Activated CD4-positive, alpha-beta T cell treated with anti-CD3 and anti-CD28 coated beads, Interleukin-2, amount 50 U/mL, for 24 hours (primary cell): Measurements from ENCODE around the gene SLC4A8.

Experiments
- DNase-seq, 2 donors: peaks; one replicate each; pipeline ENCODE4 v3.0.0-alpha.2; 2020; ENCODE audit warnings: low read depth in 1 of 2, low spot score in 1 of 2

The SLC4A8 gene

DNA sequence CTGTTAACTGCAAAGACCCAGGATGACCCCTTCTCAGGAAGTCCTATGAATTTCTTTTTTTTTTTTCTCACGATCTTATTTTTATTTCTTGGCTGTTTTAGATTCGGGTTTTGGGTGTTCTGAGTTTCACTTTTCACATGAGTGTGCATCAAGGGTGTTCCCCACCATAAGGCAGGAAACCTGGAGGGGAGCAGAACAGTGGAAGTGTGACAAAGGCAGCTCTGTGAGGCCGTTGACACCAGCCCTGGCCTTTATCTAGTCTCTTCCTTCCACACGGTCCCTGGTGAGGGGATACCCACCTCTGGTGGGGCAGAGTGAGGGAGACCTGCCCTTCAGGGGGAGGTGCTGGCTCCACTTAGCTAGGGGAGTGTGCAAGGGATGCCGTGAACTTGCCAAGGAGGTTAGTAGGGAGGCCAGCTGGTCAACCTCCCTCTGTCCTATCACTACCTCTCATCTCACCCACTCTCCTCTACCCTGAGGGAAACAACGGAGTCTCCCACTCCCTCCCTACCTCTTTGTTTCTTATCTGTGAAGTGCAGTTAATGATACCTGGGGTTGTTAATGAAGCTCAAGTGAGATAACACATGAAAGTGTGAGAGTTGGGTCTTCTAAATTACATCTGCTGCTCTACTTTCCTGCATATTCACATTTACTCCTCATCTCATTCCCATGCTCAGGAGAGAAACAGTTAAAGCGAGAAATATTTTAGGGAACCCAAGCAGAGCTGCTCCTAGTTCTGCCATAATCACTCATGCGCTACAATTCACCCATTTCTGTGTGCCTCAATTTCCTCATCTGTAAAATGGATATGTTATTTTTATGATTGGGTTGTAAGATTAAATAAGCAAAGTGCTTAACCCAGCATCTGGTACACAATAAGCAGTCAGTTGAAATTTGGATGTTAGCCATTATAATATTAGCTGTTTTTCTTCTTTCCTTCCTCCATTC lies 29.1 kb upstream of the SLC4A8 start:
- DNase-seq: peak in 1 of 2 donors; percentile 23

DNA sequence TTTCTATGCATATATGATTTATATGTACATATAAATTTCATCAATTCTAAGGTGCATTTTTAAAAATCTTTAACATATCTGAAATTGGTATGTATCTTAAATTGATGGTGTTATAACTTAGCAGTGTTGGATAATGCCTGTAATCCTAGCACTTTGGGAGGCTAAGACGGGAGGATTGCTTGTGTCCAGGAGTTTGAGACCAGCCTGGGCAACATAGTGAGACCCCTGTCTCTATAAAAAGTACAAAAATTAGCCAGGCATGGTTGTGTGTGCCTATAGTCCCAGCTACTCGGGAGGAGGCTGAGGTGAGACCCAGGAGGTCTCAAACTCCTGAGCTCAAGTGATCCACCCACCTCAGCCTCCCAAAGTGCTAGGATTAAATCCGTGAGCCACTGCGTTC lies 27.0 kb upstream of the SLC4A8 start:
- DNase-seq: no peak

DNA sequence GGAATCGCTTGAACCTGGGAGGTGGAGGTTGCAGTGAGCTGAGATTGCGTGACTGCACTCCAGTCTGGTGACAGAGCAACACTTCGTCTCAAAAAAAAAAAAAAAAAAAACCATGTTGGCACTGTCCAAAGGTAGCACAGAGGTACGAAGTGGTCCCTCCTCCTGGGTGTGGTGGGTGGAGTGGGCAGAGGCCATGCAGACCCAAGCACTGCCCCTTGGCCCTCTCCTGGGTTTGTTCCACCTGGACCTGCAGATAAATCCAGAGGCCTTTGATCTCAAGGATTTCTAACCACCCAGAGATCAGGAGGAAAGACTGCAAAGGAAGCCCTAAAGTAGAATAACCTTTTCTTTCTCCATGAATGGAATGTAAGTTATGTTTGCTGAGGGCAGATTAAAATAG lies 24.7 kb upstream of the SLC4A8 start:
- no peak for DNase-seq

DNA sequence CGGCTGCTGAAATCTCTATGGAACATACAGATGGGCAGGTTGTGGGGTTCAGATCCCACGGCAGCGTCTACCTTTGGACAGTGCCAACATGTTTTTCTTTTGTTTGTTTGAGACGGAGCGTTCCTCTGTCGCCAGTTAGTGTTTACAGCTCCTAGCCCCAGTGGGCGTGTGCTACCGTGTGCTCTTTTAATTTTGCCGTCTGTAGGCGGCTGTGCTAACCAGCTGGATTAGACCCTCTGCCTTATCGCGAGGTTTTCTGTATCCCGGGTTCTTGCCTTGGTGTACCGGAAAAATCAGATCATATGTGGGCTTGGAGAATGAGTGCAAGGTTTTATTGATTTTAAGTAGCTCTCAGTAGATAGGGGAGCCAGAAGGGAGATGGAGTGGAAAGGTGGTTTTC lies 23.6 kb upstream of the SLC4A8 start:
- no peak for DNase-seq

DNA sequence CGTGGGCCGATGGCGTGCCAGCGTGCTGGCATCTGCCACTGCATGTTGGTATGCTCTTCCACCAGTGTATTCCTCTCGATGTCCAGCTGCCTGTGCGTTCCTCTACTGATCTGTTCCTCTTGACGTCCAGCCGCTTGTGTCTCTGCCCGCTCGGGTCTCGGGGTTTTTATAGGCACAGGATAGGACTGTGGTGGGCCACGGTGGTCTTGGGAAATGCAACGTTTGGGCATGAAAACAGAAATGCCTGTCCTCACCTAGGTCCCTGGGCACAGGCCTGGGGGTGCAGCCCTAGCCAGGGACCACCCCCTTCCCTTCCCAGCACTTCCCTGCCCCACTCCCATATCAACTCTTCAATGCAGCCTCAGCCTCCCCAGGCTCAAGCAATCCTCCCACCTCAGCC lies 23.1 kb upstream of the SLC4A8 start:
- DNase-seq: no peak

DNA sequence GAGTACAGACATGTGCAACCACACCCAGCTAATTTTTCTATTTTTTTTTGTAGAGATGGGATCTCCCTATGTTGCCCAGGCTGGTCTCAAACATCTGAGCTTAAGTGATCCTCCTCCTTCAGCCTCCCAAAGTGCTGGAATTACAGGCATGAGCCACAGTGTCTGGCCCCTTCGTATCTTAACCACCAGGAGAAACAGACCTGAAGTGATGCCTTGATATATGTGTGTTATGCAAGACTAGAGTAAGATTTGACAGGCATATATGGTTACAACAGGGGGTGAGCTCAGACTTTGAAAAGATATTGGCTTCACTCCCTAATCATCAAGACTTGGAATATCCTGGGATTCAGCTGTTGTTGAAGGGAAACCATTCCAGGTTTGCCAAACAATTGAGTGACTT lies 22.7 kb upstream of the SLC4A8 start:
- no peak for DNase-seq

DNA sequence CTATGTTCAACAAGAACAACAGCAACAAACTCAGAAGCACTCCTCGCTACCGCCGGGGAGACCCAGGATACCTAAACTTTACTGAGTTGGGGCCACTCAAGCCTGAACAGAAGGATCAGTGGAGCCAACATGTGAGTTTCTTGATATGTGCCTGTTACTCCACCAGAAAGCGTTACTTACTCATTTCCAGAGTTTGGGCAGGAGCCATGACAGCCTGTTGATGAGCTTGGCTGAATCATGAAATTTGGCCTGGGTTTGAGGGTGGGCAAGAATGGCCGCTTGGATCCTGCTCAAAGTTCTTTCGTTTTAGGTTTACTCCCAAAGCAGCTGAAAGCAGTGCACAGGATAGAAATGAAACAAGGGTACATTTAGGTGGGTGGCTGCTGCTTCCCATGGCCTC lies 21.5 kb upstream of the SLC4A8 start:
- DNase-seq: no peak

DNA sequence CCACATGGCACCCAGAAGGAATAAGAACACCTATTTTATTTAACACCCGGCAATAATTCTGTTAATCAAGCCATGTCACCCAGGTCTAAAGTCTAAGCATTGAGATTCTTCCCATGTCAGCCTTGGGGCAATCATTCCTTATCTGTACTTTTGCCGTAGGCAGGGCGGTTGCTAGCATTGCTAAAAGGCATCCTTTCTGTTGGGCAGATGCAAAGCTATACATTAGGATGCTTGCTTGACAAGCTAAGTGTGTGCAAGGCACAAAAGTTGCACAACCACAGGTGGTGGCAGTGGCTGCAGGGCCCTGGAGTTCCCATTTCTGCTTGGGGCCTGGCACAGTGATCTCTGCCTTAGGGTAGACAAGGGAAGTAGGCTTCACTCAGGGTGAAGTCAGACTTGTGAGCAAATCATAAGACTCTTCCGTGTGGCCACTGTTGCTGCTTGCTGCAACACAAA lies 20.9 kb upstream of the SLC4A8 start:
- no peak for DNase-seq

DNA sequence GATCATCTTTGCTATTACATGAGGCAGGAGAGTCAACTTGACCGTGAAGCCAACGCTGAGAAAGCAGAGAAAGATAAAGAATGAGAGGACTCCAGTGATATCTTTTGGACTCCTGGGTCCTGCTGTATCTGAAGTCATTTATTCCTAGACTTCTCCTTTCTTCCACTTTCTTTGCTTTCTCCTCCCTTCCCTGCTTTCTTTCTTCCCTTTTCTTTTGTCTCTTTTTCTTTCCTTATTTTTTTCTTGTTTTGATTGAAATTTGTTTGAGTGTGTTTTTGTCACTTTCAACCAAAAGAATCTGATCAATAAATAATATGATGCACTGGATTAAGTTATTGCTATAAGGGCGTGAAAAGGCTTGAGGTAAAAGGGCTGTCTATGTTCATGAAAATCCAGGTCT lies 20.0 kb upstream of the SLC4A8 start:
- no peak for DNase-seq

DNA sequence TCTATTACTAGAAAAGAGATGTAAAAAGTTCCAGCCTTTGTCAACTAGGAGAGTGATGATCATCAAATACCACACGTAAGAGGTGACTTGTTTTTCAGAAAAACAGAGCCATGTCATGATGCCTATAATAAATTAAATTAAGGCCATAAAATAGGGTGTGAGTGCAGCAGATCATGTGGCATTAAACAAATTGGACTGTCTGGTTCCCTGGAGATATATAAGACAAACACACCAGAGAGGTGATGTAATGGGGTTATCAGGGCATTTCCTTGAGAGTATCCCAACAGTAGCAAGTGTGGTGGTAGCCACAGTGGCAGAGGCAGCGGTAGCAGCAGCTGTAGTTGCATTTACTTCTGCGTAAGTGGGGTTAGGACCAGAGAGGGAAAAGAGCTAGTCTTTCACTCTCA lies 18.8 kb upstream of the SLC4A8 start:
- no peak for DNase-seq

DNA sequence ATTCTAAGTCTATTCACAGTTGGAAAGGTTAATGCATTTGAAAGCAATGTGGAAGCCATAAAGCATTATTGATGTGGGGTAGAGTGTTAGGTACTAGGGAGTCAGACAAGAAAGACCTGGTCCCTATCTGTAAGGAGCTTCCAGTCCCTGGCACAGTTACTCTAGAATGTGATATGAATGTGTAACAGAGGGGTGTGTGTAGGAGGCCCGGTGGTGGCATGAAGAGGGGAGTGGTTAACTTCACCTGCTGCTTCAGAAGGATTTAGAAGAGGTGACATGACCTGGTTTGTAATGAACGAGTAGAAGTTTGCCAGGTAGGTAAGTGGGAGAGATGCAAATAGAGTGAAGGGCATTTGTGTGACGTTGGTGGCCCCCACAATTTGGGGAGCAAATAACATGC lies 18.3 kb upstream of the SLC4A8 start:
- DNase-seq: no peak

DNA sequence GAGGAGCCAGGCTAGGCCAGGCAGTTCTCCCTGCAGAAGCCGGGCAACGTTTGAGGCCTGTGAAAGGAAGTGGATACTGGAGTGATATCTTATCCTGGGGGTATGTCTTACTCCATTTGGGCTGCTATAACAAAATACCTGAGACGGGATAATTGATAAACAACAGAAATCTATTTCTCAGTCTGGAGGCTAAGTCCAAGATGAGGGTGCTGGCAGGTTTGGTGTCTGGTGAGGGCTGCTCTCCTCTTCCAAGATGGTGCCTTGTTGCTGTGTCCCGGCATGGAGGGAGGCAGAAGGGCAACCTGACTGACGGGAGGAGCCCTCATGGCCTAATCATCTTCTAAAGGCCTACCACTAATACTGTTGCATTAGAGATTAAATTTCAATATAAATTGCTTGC lies 17.8 kb upstream of the SLC4A8 start:
- DNase-seq: no peak

DNA sequence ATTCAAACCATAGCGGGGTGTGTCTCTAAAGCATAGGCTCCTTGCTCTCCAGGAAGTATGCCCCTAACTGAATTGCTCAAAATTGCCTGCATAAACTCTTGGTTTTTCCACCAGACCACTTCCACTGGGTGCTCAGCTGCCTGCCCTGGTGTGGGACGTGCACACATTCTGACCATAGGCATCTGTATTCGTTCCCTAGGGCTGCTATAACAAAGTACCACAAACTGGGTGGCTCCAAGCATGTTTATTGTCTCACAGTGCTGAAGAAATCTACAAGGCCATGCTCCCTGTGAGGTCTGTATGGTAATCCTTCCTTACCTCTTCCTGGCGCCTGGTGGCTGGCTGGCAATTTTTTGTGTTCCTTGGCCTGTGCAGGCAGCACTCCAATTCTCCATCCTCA lies 17.0 kb upstream of the SLC4A8 start:
- no peak for DNase-seq

DNA sequence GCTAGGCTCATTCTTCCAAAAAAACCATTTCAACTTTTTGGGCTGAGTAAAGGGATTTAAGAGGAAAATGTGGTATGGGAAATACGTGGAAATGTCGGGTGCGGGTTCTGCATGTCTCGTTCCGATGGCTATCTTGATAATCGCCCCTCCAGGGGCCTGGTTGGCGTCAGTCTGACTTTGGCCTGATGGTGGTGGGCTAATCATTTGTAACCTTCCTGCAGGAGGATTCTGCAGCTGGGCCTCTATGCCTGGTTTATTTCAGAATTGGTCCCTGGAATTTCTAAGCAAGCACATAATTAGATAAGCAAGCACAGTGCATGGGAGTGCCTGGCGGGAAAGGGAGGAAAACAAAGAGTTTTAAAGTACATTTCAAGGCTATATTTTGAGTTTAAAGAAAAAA lies 14.8 kb upstream of the SLC4A8 start:
- DNase-seq: no peak

DNA sequence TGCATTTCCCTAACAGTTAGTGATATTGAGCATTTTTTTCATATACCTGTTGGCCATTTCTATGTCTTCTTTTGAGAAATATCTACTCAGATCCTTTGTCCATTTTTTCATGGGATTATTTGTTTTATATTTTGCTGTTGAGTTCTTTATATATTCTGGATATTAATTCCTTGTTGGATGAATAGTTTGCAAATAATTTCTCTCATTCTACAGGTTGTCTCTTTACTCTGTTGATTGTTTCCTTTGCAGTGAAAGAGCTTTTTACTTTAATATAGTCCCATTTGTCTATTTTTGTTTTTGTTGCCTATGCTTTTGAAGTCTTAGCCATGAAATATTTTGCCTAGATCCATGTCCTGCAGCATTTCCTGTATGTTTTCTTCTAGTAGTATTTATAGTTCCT lies 11.5 kb upstream of the SLC4A8 start:
- DNase-seq: no peak

DNA sequence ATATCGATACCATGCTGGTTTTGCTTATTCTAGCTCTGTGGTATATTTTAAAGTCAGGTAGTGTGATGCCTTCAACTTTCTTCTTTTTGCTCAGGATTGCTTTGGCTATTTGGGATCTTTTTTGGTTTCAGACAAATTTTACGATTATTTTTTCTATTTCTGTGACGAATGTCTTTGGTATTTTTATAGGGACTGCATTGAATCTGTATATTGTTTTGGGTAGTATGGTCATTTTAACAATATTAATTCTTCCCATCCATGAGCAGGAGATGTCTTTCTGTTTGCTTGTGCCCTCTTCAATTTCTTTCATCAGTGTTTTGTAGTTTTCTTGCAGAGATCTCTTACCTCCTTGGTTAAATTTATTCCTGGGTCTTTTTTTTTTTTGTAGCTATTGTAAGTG lies 10.8 kb upstream of the SLC4A8 start:
- no peak for DNase-seq

DNA sequence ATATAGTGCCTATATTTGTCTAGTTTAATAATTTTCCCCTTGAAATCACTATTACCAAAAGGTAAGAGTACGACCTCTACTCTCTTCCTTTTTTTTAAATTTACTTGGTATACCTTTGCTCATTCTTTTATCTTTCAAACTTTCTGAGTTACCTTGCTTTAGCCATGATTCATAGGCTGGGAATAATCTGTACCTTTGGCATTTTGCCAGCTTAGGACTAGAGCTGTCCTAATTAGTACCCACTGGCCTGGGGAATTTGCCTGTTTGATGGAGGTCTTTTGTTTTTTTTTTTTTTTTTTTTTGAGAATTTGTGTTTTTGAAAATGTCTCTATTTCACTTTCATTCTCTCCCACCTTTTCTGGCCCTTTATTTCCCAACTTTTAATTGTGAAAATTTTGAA lies 8.7 kb upstream of the SLC4A8 start:
- no peak for DNase-seq

DNA sequence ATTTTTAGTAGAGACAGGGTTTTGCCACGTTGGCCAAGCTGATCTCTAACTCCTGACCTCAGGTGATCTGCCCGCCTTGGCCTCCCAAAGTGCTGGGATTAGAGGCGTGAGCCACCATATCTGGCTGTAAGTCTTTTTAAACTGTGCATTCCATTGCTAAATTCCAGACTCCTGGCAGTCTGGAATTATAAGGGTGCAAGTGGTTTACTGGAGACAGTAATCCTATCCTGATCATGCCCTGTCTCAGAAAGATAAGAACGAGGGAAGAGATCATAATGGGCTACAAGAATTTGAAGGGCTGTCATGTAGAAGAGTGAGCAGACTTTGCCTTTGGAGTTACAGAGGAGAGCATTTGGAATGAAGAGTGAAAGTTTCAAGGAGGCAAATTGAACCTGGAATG lies 6.8 kb upstream of the SLC4A8 start:
- DNase-seq: no peak

DNA sequence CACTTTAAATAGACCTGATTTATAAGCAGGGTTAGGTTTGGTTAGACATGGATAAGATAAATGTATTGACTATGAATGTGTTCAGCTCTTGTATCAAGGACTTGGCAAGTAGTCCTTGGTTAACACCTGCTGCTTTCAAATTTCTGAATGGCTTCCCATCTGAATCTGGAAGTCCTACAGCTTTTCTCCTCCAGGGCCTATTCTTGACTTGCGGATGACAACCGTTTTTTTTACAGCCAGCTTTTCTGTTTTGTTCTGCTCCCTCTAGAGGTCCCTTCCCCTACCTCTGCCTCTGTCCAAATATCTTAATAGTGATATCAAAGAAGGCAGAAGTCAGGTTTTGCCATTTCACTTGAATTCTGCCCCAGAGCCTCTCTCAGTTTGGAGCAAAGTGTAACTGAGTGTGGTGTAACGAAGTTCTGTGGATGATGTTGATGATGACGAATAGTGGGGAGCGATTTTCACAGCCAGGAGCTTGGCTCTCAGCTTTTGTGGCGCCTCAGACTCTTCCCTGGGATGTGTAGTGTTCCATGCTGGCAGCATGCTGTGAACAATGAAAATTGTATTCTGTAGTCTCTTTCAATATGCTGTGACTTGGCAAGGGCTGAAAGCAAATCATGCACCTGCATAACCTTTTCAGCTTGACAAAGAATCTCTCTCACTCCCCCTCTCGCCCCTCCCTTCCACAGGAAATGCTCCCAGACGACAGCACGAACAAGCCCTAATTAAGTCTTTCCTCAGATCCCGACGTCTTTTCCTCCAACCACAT lies 5.0 kb upstream of the SLC4A8 start:
- no peak for DNase-seq

DNA sequence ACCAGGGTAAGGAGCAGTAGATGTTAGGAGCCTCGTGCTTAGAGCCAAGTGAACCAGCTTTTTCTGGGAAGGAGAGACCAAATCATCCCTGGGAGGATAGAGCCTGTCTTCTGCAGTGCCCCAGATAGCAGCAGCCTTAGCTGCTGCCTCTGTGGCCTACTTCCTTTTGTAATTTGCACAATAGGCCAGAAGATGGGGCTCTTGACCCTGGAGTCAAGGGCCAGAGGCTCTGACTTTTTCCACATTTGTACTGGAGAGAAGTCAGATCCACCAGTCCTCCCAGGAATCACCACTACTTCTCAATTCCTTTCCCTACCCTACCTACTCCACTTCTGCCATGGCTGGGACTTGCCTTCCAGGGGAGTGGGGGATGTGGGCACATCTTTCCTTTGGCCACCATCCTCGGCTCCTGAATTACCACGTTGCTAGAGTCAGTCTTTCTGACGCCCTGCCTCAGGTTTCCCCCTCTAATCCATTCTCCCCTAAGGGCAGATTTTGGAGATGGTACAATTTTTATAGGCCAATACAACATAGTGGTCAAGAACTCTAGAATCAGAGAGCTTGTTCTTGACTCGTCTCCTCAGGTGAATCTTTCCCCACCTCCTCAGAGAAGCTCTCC lies 3.3 kb upstream of the SLC4A8 start:
- DNase-seq: peak in 1 of 2 donors; percentile 35

DNA sequence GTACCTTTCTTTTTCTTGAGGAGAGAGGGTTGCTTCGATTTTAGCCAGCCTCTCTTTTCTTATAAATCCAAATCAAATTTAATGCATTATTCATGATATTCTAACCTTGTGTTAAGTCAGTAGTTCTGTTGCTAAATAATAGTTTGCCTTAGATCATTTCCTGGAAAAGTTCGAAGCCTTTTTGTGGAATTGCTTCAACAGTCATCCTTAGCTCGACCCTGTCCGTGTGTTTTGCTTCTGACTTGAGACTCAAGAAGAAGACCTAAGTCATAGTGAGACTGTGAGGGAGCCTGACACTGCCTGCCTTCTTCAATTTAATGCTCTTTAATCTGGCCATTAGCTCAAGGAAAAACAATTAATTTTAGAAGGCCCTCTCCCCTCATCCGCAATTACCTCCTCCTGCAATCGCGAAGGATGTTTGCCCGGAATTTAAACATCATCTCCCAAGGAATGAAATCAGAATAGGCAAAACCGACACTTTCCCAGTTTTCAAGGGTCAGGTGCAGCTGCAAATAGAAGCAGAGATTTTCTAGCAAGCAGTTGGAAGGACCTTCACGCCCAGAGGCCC lies 453 bp upstream of the SLC4A8 start:
- DNase-seq: no peak

DNA sequence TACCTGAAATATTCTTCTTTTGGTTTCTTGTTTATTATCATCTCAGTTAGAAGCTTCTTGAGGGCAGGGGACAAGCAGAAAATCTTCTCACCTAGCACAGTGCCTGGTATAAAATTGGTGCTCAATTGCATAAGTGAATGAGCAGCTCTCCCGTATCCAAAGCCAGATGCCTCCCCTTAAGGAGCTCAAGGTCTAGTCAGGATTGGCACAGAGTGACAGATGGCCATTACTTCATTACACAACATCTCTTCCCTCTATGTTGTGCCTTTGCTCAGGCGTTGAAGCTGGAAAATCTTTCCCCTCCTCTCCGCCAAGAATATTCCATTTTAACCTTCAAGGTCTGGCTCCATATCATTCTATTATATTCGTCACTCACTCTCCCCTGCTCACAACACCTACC lies 3.6 kb downstream of the SLC4A8 start:
- DNase-seq: no peak
